Thyroid gland (tissue), 4 donors: Measurements from ENCODE around the gene KCNIP4. TPM values are rescaled to one million over a fixed set of nuclear protein-coding genes. Genes with fewer than 3 reads are reported as not detected.

Experiments used
- DNase-seq, 2 donors: peaks; one replicate each; pipeline ENCODE4 v3.0.0-alpha.2; 2019
- H3K27ac ChIP-seq, 3 donors: fragments of 200-600 bp; sonication (generic); 1 replicate in 2 of 3; 2 replicates in 1 of 3; pipeline ENCODE4 v1.5.1; 2016 to 2019; ENCODE audit warnings: mild to moderate bottlenecking in 1 of 3, moderate library complexity in 1 of 3
- H3K27me3 ChIP-seq: fragments of 200-600 bp; sonication (generic); one replicate; pipeline ENCODE4 v1.5.1; 2019
- H3K36me3 ChIP-seq, 2 donors: fragments of 200-600 bp; sonication (generic); one replicate each; pipeline ENCODE4 v1.5.1; 2016 to 2019
- H3K4me1 ChIP-seq, 2 donors: fragments of 200-600 bp; sonication (generic); one replicate each; pipeline ENCODE4 v1.5.1; 2017 to 2019
- H3K4me3 ChIP-seq, 3 donors: fragments of 200-600 bp; sonication (generic); replicated peaks in 1 of 3; 1 replicate in 2 of 3; 2 replicates in 1 of 3; pipeline ENCODE4 v1.5.1; 2016; ENCODE audit warnings: mild to moderate bottlenecking in 1 of 3
- H3K9me3 ChIP-seq: fragments of 200-600 bp; sonication (generic); one replicate; pipeline ENCODE4 v1.5.1; 2017
- POLR2A ChIP-seq, 2 donors: fragments of 450-650 bp; IDR thresholded peaks; one replicate each; pipeline ENCODE4 v1.6.1; 2017; ENCODE audit warnings: antibody characterized with exemption in 2 of 2, mild to moderate bottlenecking in 2 of 2, moderate library complexity in 1 of 2
- WGBS, 2 donors: methylation state at CpG; one replicate each; pipeline ENCODE4 v1.1.5; 2017; 5-methylcytosine and 5-hydroxymethylcytosine counted together
- intact Hi-C: fragments of 100-400 bp; cut with DNase I; formaldehyde crosslinking; loops from one replicate; pipeline ENCODE4 v1.15.1; 2023
- total RNA-seq, 4 donors: library from RNA; depleted of rRNA; stranded (reverse); fragments of >200 nt; gene quantifications; one replicate each; pipeline ENCODE4 v1.2.3, GENCODE V29; 2016
- TF ChIP-seq, protein P1 (sequence below), 6 experiments: fragments of 200-600 bp in 3 of 6; fragments of 450-650 bp in 3 of 6; sonication (generic) in 3 of 6; IDR thresholded peaks; one replicate each; pipeline ENCODE4 v1.5.1; 2016 to 2019; ENCODE audit warnings: antibody characterized with exemption in 6 of 6, mild to moderate bottlenecking in 2 of 6, inconsistent platforms in 1 of 6, moderate library complexity in 1 of 6

KCNIP4 gene
- total RNA-seq, 4 donors from 2014 or later, result 2.0 to 6.6 (median 4.4) TPM

DNA sequence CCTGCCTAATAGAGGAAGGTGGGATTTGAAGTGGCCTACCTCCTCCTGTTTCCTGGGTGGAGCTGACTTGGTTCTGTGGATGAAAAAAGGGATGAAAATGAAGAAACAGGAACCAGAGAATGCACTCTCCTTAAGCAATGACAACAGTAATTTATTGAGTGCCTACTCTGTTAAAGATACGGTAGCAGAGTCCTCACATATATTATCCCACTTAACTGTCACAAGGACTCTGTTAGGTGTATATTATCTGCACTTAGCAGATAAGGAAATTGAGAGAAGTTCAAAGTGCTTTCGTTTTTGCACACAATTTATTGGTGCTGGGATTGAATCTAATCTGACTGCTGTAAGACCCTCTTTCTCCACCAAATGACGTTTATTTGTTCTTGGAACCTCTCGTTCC lies 947.1 kb downstream of the KCNIP4 start:
- no peak for TF ChIP-seq POLR2A (IDR thresholded peaks at IDR 0.05)
- DNase-seq, result no peak
- no peaks in the 10 kb centered on the region for H3K9me3 ChIP-seq
- intact Hi-C loops, result no loop called here
- H3K4me3 ChIP-seq, result no peak overlapping the region
- WGBS, 2 donors, result 58 to 61% methylated on average over 4 of the region's 4 CpGs
- H3K27me3 ChIP-seq, result no peaks in the 10 kb centered on the region
- no peaks in the 10 kb centered on the region for H3K36me3 ChIP-seq
- H3K27ac ChIP-seq, result no peak overlapping the region
- H3K4me1 ChIP-seq, result no peaks in the 10 kb centered on the region

DNA sequence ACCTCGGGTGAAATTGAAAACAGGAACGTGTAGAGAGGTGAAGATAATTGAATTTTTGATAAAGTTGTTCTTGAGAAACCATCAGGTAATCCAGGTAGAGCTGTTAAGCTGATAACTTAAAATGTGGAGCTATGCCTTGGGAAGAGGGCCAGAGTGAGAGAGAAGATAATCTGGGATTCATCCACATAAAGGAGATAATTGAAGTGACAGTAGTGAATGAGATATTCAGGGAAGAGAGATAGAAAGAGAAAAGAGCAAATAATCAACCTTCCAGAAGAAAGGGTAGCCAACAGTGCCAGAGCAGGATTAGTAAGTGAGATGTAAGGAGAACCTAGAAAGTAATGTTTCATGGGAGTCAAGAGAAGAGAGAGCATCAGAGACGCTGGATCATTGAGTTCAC lies 950.7 kb downstream of the KCNIP4 start:
- no peak for DNase-seq
- TF ChIP-seq, protein P1, sequence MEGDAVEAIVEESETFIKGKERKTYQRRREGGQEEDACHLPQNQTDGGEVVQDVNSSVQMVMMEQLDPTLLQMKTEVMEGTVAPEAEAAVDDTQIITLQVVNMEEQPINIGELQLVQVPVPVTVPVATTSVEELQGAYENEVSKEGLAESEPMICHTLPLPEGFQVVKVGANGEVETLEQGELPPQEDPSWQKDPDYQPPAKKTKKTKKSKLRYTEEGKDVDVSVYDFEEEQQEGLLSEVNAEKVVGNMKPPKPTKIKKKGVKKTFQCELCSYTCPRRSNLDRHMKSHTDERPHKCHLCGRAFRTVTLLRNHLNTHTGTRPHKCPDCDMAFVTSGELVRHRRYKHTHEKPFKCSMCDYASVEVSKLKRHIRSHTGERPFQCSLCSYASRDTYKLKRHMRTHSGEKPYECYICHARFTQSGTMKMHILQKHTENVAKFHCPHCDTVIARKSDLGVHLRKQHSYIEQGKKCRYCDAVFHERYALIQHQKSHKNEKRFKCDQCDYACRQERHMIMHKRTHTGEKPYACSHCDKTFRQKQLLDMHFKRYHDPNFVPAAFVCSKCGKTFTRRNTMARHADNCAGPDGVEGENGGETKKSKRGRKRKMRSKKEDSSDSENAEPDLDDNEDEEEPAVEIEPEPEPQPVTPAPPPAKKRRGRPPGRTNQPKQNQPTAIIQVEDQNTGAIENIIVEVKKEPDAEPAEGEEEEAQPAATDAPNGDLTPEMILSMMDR (IDR thresholded peaks at IDR 0.05), result no peak
- 70 to 78% methylated on average over 3 of the region's 3 CpGs for WGBS, 2 donors
- no peaks in the 10 kb centered on the region for H3K4me1 ChIP-seq
- H3K27ac ChIP-seq, result no peak overlapping the region
- intact Hi-C loops, result no loop called here
- H3K27me3 ChIP-seq, result no peaks in the 10 kb centered on the region
- no peaks in the 10 kb centered on the region for H3K9me3 ChIP-seq
- H3K36me3 ChIP-seq, result no peaks in the 10 kb centered on the region
- no peak overlapping the region for H3K4me3 ChIP-seq

DNA sequence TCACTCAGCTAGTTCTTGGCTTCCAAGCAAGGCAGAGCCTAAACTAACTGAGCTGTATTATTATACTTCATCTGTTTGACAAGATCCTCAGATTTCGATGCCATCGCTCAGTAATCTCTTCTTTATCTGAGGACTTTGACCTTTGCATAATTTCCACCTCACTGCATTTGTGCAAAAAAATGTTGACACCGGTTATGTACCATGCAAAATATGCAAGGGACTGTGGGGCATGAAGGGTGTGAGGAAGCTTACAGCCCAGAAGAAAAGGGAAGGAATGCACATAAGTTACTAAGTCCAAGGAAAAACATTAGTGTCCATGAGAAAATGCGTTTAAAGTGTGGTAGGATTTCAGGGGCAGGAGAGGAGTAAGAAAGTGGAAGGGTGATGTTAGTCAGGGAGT lies 953.0 kb downstream of the KCNIP4 start:
- intact Hi-C loops, result no loop called here

DNA sequence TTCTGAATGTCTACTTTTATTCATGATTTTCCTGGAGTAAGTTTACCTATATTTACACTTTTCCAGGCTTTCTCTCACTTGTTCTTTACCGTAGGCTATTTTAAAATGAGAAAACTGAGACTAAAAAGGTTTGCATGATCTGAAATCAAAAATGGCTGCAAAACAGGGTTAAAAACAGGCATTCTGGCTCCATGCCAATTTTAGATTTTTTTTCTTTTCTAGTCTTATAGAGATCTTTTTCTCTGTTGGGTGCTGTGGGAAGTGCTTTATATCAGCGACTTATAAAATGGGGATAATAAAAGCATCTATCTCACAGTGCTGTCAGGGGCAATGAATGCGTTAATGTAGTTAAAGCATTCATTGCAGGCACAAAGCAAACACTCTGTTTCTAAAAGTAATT lies 953.6 kb downstream of the KCNIP4 start:
- Histone ChIP-seq H3K9me3 (no peaks in the 10 kb centered on the region), H3K27ac (no peak overlapping the region), H3K27me3 (no peaks in the 10 kb centered on the region), H3K4me1 (no peaks in the 10 kb centered on the region), H3K4me3 (no peak overlapping the region), H3K36me3 (no peaks in the 10 kb centered on the region)
- intact Hi-C loops, result no loop called here
- TF ChIP-seq, protein P1 (IDR thresholded peaks at IDR 0.05), result no peak
- TF ChIP-seq POLR2A (IDR thresholded peaks at IDR 0.05), result no peak
- WGBS, 2 donors, result 88 to 89% methylated on average over 3 of the region's 3 CpGs
- no peak for DNase-seq

More for the DNA sequence above, 953.0 kb downstream of the KCNIP4 start:
- H3K27ac ChIP-seq, result no peak overlapping the region
- no peaks in the 10 kb centered on the region for H3K4me1 ChIP-seq
- no peaks in the 10 kb centered on the region for H3K36me3 ChIP-seq
- H3K9me3 ChIP-seq, result no peaks in the 10 kb centered on the region
- no peak for DNase-seq
- no peaks in the 10 kb centered on the region for H3K27me3 ChIP-seq
- no peak overlapping the region for H3K4me3 ChIP-seq
- TF ChIP-seq, protein P1 (IDR thresholded peaks at IDR 0.05), result no peak
- 63 to 67% methylated on average over 4 of the region's 4 CpGs for WGBS, 2 donors

DNA sequence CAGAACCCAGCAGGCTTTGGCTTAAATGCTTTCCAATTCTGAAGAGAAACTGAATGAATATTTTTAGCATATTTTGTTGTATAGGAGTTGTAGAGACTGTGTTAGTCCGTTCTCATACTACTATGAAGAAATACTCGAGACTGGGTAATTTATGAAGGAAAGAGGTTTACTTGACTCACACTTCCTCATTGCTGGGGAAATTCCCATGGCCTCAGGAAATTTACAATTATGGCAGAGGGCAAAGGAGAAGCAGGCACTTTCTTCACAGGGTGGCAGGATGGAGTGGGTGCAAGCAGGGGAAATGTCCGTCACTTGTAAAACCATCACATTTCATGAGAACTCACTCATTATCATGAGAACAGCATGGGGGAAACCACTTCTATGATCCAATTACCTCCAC lies 956.6 kb downstream of the KCNIP4 start:
- no peaks in the 10 kb centered on the region for H3K4me1 ChIP-seq
- no peaks in the 10 kb centered on the region for H3K36me3 ChIP-seq
- H3K9me3 ChIP-seq, result no peaks in the 10 kb centered on the region
- no peak for TF ChIP-seq POLR2A (IDR thresholded peaks at IDR 0.05)
- TF ChIP-seq, protein P1 (IDR thresholded peaks at IDR 0.05), result no peak
- WGBS, 2 donors, result 85% methylated on average over 3 of the region's 3 CpGs
- H3K27ac ChIP-seq, result no peak overlapping the region
- no peak overlapping the region for H3K4me3 ChIP-seq
- no peaks in the 10 kb centered on the region for H3K27me3 ChIP-seq
- intact Hi-C loops, result no loop called here
- DNase-seq, result no peak

DNA sequence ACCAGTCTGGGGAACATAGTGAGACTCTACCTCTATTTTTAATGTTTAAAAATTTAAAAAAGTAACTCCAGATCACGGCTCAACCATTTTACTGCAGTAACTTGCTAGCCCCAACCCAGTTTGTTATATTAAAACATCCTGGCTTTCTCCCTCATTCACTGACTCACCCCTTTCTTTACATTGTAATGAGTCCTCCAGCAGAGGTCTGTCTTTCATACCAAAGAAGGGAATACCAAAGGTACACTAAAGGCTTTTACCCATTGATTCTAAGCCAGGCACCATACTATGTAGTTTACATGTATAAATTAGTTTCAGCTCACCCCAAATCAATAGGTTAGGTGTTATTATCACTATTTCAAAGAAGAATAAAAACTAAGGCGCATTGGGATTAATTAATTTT lies 961.4 kb downstream of the KCNIP4 start:
- WGBS, 2 donors, result 84 to 90% methylated on average over 2 of the region's 2 CpGs
- H3K4me3 ChIP-seq, result no peak overlapping the region
- no peak for DNase-seq
- no peaks in the 10 kb centered on the region for H3K9me3 ChIP-seq
- no peaks in the 10 kb centered on the region for H3K27me3 ChIP-seq
- intact Hi-C loops, result no loop called here
- no peak overlapping the region for H3K27ac ChIP-seq
- H3K4me1 ChIP-seq, result peaks cover 0 to 5% of the 10 kb centered on the region in 2 donors
- no peaks in the 10 kb centered on the region for H3K36me3 ChIP-seq
- no peak for TF ChIP-seq POLR2A (IDR thresholded peaks at IDR 0.05)
- TF ChIP-seq, protein P1 (IDR thresholded peaks at IDR 0.05), result no peak
